Activated T-cell treated with anti-CD3 and anti-CD28 coated beads, Interleukin-2, amount 50 U/mL, for 72 hours (primary cell): Measurements from ENCODE around the gene ITFG1. TPM values are rescaled to one million over a fixed set of nuclear protein-coding genes. Genes with fewer than 3 reads are reported as not detected.
"Not testable (repeated sequence)": the region's sequence is repeated elsewhere in the genome, so short reads cannot be mapped to it uniquely, and the experiment has no call there.

ENCODE experiments used
- ATAC-seq, 2 donors: fragments of 150-1000 bp; cut with Tn5 transposase; replicated peaks in 1 of 2; 2 replicates each; pipeline ENCODE4 v1.10.0; 2021; ENCODE audit warnings: moderate library complexity in 2 of 2, mild to moderate bottlenecking in 1 of 2
- DNase-seq, 2 donors: peaks; one replicate each; pipeline ENCODE4 v3.0.0; 2021 to 2022; ENCODE audit warnings: mixed read lengths in 1 of 2
- H3K27ac Mint-ChIP-seq: one replicate; pipeline ENCODE4 v1.8.0; 2022; ENCODE audit warnings: mild to moderate bottlenecking, moderate library complexity, mixed read lengths
- H3K27me3 Mint-ChIP-seq: one replicate; pipeline ENCODE4 v1.8.0; 2022; ENCODE audit warnings: low read depth, mixed read lengths
- H3K36me3 Mint-ChIP-seq, 2 donors: one replicate each; pipeline ENCODE4 v1.8.0; 2022; ENCODE audit warnings: mixed read lengths in 2 of 2, mild to moderate bottlenecking in 1 of 2; ENCODE audit not compliant: insufficient read depth in 2 of 2
- H3K4me1 Mint-ChIP-seq: one replicate; pipeline ENCODE4 v1.8.0; 2022; ENCODE audit warnings: low read depth, mixed read lengths
- H3K4me3 Mint-ChIP-seq, 2 donors: one replicate each; pipeline ENCODE4 v1.8.0; 2022; ENCODE audit warnings: mild to moderate bottlenecking in 2 of 2, mixed read lengths in 2 of 2, moderate library complexity in 2 of 2
- H3K9me3 Mint-ChIP-seq, 2 donors: one replicate each; pipeline ENCODE4 v1.8.0; 2022; ENCODE audit warnings: mixed read lengths in 2 of 2
- total RNA-seq, 2 donors: library from RNA; stranded (reverse); gene quantifications; one replicate each; pipeline ENCODE4 v1.2.3, GENCODE V29; 2022

The ITFG1 gene
- total RNA-seq, 2 donors from 2014 or later, result 23.4 to 27.3 TPM

- Mint-ChIP-seq H3K4me1 (no peaks in the 10 kb centered on the region), H3K9me3 (peaks cover 2% of the 10 kb centered on the region in 2 donors), H3K27me3 (no peaks in the 10 kb centered on the region), H3K27ac (no peak overlapping the region), H3K4me3 (no peak overlapping the region), H3K36me3 (peaks cover 0 to 2% of the 10 kb centered on the region in 2 donors)
- DNase-seq (no peak), ATAC-seq (no peak)
Observed at GRCh38 chr16:47175152-47175551, 285.7 kb downstream of the ITFG1 start.

DNA sequence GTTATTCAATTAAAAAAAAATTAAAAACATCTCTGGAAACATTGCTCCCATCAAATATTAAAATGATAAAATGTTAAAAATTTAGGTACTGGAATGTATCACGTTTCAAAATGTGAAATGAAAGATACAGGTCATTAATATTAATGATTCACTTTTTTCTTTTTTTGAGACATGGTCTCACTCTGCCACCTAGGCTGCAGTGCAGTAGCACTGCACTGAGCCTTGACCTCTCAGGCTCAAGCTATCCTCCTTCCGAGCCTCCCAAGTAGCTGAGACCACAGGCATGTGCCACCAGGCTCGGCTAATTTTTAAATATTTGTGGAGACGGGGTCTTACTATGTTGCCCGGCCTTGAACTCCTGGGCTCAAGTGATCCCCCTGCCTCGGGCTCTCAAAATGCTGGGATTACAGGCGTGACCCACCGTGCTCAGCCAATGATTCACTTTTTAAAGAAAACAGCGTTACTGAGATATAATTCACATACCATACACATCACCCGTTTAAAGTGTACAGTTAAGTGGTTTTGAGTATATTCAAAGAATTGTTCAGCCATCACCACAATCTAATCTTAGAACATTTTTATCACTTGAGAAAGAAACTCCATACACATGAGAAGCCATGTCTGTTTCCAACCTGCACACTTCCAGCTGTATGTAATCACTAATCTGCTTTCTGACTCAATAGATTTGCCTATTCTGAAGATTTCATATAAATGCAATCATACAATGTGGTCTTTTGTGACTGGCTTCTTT is 298.0 kb downstream of the ITFG1 start:
- no peak overlapping the region for H3K4me3 Mint-ChIP-seq
- H3K4me1 Mint-ChIP-seq, result no peaks in the 10 kb centered on the region
- H3K27me3 Mint-ChIP-seq, result no peaks in the 10 kb centered on the region
- H3K36me3 Mint-ChIP-seq, result peaks cover 0 to 2% of the 10 kb centered on the region in 2 donors
- no peaks in the 10 kb centered on the region for H3K9me3 Mint-ChIP-seq
- no peak for ATAC-seq
- no peak overlapping the region for H3K27ac Mint-ChIP-seq
- no peak for DNase-seq

GRCh38 chr16:47161464-47161863 is 299.4 kb downstream of the ITFG1 start:
- no peak overlapping the region for H3K4me3 Mint-ChIP-seq
- no peaks in the 10 kb centered on the region for H3K4me1 Mint-ChIP-seq
- DNase-seq, result no peak
- H3K27ac Mint-ChIP-seq, result no peak overlapping the region
- no peak for ATAC-seq
- H3K36me3 Mint-ChIP-seq, result peaks cover 2 to 3% of the 10 kb centered on the region in 2 donors
- H3K9me3 Mint-ChIP-seq, result no peaks in the 10 kb centered on the region
- no peaks in the 10 kb centered on the region for H3K27me3 Mint-ChIP-seq

GRCh38 chr16:47160422-47160821 is 300.4 kb downstream of the ITFG1 start:
- Mint-ChIP-seq H3K27me3 (no peaks in the 10 kb centered on the region), H3K9me3 (no peaks in the 10 kb centered on the region), H3K4me1 (no peaks in the 10 kb centered on the region), H3K4me3 (no peak overlapping the region), H3K36me3 (peaks cover 2 to 3% of the 10 kb centered on the region in 2 donors), H3K27ac (no peak overlapping the region)
- DNase-seq (no peak), ATAC-seq (no peak)

GRCh38 chr16:47158992-47159391 is 301.9 kb downstream of the ITFG1 start:
- Mint-ChIP-seq H3K4me3 (no peak overlapping the region), H3K27me3 (no peaks in the 10 kb centered on the region), H3K9me3 (no peaks in the 10 kb centered on the region), H3K36me3 (peaks cover 2 to 3% of the 10 kb centered on the region in 2 donors), H3K27ac (no peak overlapping the region), H3K4me1 (no peaks in the 10 kb centered on the region)
- DNase-seq (no peak), ATAC-seq (no peak)

DNA sequence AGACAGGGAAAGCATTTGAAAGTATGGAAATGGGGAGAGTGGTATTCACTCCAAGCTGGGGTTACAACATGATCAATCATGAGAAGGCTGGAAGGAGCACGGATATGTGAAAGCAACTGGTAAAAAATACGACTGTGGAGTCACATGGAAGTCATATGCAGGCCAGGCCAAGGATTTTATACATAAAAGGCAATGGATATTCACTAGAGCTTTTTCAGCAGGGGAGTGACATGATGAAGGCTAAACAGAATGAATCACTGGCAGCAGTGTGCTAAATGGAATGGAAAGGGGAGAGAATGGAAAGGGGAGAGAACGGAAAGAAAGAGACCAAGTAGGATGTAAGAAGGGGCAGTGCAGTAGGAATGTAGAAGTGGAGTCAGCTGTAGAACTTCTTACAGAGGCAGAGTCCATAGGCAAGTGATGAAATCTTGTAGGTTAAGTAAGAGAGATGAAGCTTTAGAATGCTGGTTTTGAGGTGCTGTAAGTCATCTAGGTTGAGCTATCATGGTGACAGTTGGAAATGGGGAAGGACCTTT is 304.1 kb downstream of the ITFG1 start:
- Mint-ChIP-seq H3K27me3 (no peaks in the 10 kb centered on the region), H3K4me3 (no peak overlapping the region), H3K27ac (no peak overlapping the region), H3K36me3 (peaks cover 12 to 20% of the 10 kb centered on the region in 2 donors), H3K4me1 (no peaks in the 10 kb centered on the region), H3K9me3 (peaks cover 0 to 2% of the 10 kb centered on the region in 2 donors)
- ATAC-seq, result no peak
- DNase-seq, result no peak

DNA sequence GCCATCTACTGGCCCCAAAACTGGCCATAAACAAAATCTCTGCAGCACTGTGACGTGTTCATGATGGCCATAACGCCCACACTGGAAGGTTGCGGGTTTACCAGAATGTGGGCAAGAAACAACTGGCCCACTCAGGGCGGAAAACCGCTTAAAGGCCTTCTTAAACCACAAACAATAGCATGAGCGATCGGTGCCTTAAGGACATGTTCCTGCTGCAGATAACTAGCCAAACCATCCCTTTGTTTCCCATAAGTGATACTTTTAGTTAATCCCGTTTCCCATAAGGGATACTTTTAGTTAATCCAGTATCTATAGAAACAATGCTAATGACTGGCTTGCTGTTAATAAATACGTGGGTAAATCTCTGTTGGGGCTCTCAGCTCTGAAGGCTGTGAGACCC is 308.4 kb downstream of the ITFG1 start:
- peaks cover 10 to 23% of the 10 kb centered on the region in 2 donors for H3K36me3 Mint-ChIP-seq

GRCh38 chr16:47150067-47150466 is 310.8 kb downstream of the ITFG1 start:
- Mint-ChIP-seq H3K9me3 (peaks cover 0 to 2% of the 10 kb centered on the region in 2 donors), H3K27me3 (peaks cover 11% of the 10 kb centered on the region), H3K27ac (no peak overlapping the region), H3K36me3 (peaks cover 10 to 21% of the 10 kb centered on the region in 2 donors), H3K4me1 (no peaks in the 10 kb centered on the region), H3K4me3 (no peak overlapping the region)
- DNase-seq (no peak), ATAC-seq (no peak)

More for the DNA sequence above, 308.4 kb downstream of the ITFG1 start:
- not testable (repeated sequence) for H3K27me3 Mint-ChIP-seq, H3K27ac Mint-ChIP-seq, H3K4me1 Mint-ChIP-seq, H3K9me3 Mint-ChIP-seq, ATAC-seq, DNase-seq, H3K4me3 Mint-ChIP-seq

DNA sequence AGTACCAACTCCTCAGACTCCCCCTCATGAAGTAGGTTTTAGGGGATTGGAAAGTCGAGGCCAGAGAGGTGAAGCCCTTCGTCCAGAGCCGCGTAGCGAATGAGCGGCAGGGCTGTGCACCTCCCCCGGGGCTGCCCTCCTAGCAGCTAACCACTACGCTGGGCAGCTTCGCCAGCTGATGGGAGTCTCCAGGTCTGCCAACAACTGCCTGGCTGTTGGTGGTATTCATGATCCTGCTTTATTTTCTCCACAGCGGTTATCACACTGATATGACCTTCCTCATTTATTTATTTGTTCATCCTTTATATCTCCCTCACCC is 316.3 kb downstream of the ITFG1 start:
- no peak for DNase-seq
- Mint-ChIP-seq H3K27ac (no peak overlapping the region), H3K4me3 (peak overlapping the region; percentile 77 to 89), H3K27me3 (peaks cover 34% of the 10 kb centered on the region), H3K4me1 (peaks cover 21% of the 10 kb centered on the region), H3K36me3 (peaks cover 0 to 1% of the 10 kb centered on the region in 2 donors), H3K9me3 (no peaks in the 10 kb centered on the region)
- no peak for ATAC-seq

GRCh38 chr16:47143677-47144558 is 316.9 kb downstream of the ITFG1 start, which contains the start of gene NETO2:
Gene NETO2 (minus strand): TSS chr16:47143945. CDS start chr16:47143612, 333 bp downstream.
- H3K27ac Mint-ChIP-seq, result no peak within 1 kb of the TSS

DNA sequence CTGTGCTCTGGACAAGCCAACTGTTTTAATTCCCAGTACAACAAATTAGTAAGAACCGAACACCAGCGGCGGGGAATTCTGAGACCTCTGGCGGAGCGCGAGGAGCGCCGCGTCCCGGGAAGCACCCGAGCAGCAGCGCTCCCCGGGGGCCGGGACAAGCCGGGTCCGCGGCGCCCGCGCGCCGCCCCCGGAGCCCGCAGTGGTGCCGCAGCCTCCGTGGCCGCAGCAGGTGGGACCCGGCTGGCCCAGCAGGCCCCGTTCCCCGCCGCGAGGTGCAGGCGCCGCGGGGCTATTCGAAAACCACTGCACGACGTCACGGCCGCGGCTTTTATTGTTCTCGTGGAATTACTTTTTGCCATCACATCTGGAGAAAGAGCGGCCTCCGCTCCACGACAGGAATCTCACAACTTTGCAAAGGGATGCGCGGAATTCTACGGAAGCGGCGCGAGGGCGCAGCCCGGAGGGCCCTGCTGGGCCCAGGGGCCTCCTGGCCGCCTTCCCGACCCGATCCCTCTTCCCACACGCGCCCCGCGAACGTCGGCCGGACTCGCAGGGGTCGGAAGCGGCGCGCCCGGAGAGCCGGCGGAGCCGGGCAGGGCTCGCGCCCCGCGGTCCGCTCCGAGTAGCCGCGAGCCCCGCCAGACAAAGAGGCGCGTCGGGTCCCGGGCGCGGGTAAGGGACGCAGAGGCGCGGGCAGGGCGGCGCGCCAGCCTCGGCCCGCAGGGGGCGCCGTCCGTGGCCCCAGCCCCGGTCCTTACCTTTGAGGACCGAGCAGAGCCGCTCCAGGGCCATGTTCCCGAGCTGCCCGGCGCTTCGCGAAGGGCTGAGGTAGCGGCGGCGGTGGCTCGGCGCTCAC is 317.8 kb downstream of the ITFG1 start:
- Mint-ChIP-seq H3K27ac (peak overlapping the region; percentile 79), H3K9me3 (no peaks in the 10 kb centered on the region), H3K27me3 (peaks cover 39% of the 10 kb centered on the region), H3K4me1 (peaks cover 34% of the 10 kb centered on the region), H3K4me3 (peak overlapping the region; percentile 87 to 95), H3K36me3 (peaks cover 0 to 1% of the 10 kb centered on the region in 2 donors)
- peak; percentile 80 to 81 for ATAC-seq
- peak; percentile 76 to 85 for DNase-seq

More at GRCh38 chr16:47143677-47144558, 316.9 kb downstream of the ITFG1 start, which contains the start of gene NETO2:
- Mint-ChIP-seq H3K36me3 (peaks cover 0 to 1% of the 10 kb centered on the region in 2 donors), H3K4me1 (peaks cover 26% of the 10 kb centered on the region), H3K9me3 (no peaks in the 10 kb centered on the region), H3K27me3 (peaks cover 39% of the 10 kb centered on the region), H3K4me3 (peak within 1 kb of the TSS; percentile 87 to 95)
- peak; percentile 68 to 75 for DNase-seq
- peak; percentile 70 to 76 for ATAC-seq

DNA sequence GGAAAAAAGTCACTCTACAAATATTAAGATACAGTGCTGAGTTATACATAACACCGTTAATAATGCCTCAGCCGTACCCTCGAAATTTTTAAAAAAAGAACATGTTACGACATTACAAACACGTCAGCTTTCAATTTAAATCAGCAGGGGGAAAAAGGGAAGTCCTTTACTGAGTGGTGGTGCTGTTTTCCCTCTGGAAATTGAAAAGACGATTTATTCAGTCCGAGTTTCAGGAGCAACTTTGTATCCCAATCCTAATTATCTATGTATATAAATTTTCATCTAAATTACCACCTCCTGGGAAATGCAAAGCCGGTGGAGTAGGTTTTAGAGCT is 318.4 kb downstream of the ITFG1 start:
- ATAC-seq, result no peak
- H3K4me1 Mint-ChIP-seq, result peaks cover 39% of the 10 kb centered on the region
- peaks cover 0 to 1% of the 10 kb centered on the region in 2 donors for H3K36me3 Mint-ChIP-seq
- no peak for DNase-seq
- H3K27me3 Mint-ChIP-seq, result peaks cover 39% of the 10 kb centered on the region
- peak overlapping the region; percentile 79 for H3K27ac Mint-ChIP-seq
- H3K4me3 Mint-ChIP-seq, result peak overlapping the region; percentile 87 to 95
- H3K9me3 Mint-ChIP-seq, result no peaks in the 10 kb centered on the region
